Mesangial cell (primary cell): Measurements from ENCODE around the gene PCP4L1. TPM values are rescaled to one million over a fixed set of nuclear protein-coding genes. Genes with fewer than 3 reads are reported as not detected.

Experiments used
- total RNA-seq: library from RNA; depleted of rRNA; stranded (reverse); fragments of >200 nt; gene quantifications from 2 replicates; pipeline ENCODE4 v1.2.3, GENCODE V29; 2015

Gene PCP4L1
- not detected in 2 replicates for total RNA-seq

DNA sequence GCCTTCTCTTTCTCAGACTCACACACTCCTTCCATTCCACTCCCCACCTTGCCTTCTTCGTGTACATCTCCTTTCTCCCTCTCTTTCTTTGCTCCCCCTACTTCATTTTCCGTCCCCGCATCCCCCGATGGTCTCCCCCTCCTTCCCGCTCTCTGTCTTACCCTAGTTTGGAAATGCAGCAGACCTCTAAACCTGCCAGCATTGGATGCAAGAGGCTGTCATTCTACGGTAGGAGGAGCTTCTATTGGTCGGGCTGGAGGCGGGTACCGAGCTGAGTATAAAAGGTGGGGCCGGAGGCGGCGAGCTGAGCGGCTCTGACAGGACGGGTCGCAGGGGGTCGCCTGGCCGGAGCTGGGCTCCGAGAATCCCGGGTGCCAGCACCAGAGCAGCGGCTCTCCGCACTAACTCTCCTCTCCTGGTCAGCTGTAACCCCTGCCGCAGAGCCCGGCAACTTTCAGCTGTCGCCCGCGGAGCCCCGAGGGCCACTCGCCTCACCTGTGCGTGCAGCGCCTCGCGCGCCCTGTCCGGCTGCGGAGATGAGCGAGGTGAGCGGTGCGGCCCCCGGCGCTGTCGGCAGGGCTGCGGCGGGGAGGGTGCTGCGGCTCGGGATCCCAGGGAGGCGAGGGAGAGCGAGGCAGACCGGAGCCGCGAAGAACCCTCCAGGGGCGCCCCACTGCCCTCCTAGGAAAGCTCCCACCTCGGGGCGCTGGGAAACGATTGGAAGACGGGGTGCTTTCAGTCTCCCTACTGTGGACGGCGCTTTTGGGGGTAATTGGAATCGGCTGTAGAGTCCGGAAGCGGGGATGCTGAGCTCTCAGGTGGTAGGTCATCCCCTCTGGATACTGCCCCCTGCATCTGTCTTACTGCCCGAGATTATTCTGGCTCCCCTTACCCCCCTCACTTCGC, at the start of gene PCP4L1:
PCP4L1 (plus strand) TSS at position 307 of the 906 bp plus-strand sequence; CDS start at position 537, 230 bp downstream.

DNA sequence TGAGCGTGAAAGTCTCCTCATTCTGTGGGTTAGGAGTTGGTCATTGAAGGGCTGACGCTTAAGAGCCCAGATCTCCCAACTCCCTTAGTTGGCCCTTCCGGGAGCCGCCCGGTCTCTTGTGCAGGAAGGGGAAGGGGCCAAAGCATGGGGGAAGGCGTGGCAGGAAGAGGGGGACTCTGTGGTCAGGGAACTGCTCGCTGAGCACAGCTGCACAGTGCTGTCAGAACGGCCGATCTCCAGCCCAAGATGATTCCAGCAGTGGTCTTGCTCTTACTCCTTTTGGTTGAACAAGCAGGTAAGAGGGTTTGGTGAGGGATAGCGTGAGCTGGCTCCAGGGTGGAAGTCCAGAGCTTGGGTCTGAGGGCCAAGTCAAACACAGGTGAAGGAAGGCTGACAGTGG, 43.5 kb upstream of the PCP4L1 start, which contains the start of gene FCER1G:
FCER1G (plus strand) TSS at position 220 of the 400 bp plus-strand sequence; CDS start at position 247, 27 bp downstream.

DNA sequence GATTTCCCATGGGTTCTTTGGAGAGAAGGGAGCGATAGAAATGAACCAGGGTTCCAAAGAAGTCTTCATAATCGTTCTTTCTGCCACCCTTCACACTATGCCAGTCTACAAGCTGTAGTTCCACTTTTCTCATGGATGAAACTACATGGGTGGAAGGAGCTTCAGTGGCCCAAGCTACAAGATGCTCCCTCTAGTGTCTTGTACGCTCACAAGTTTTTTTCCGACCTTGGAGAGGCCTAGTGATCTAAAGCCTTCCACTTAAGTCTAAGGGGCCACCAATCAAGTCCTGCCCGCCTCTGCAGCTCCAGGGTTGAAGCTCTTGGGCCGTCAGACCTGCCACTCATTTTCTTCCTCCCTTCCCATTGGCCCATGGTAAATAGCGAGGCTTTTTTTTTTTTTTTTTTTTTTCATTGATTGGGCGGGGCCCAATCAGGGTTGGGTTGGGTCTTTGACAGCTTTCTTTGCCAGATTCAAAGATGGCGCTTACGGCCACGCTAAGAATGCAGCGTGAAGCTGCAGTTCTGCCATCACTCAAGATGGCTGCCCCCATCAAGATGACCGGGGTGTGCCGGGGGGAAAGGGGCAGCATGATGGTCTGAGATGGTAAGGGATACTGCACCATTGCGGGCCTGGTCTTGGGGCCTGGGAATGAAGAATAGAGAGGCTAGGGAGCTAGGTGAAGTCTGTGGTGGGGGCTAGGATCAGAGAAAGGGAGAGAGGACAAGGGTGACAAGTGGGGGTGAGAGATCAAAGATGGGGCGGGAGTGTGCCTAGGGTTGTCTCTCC, 32.8 kb upstream of the PCP4L1 start, which contains the start of gene TOMM40L:
TOMM40L (plus strand) TSS at position 527 of the 786 bp plus-strand sequence. CDS start 430 bp downstream, outside the sequence.

DNA sequence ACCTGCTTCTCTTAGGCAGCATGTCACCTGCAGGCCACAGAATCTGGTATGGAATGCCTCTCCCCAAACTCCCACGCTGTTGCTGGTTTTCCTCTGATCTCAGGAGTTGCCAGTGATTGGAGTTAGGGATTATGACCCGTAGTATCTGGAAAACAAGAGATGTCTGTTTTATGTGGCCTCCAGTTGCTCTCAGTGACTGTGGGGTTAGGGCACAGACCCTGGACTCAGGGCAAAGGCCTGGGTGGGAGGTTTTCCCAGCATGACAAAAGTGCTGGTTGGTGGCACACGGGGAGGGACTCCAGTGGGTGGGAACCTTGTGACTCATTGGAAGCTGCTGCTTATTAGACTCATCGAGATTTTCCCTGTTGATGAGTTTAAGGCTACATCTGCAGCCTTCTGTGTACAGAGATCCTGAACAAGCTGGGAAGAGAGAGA, 20.5 kb upstream of the PCP4L1 start, which contains the start of gene NR1I3:
NR1I3 (minus strand) TSS at position 165 of the 435 bp plus-strand sequence. CDS start 1,638 bp downstream, outside the sequence.

GRCh38 chr1:161309868-161310267, 51.3 kb downstream of the PCP4L1 start, which contains the start of gene MPZ:
MPZ (minus strand) TSS chr1:161309968; CDS start chr1:161309905, 63 bp downstream.

GRCh38 chr1:161314201-161314981, 55.8 kb downstream of the PCP4L1 start, which contains the start of gene SDHC:
SDHC (plus strand) TSS chr1:161314381; CDS start chr1:161314406, 25 bp downstream.

Other genes starting within 250 kb of the PCP4L1 start
- 20.0 and 27.5 TPM in 2 replicates for gene F11R, start 237.6 kb upstream of the PCP4L1 start, total RNA-seq
- gene TSTD1, start 219.8 kb upstream of the PCP4L1 start, total RNA-seq, result 43.5 and 103 TPM in 2 replicates
- 36.6 and 41.6 TPM in 2 replicates for gene USF1, start 212.8 kb upstream of the PCP4L1 start, total RNA-seq
- not detected in 2 replicates for gene ARHGAP30, start 188.9 kb upstream of the PCP4L1 start, total RNA-seq
- gene NECTIN4, start 169.2 kb upstream of the PCP4L1 start, total RNA-seq, result under 0.01 and 0.16 TPM in 2 replicates
- gene KLHDC9, start 160.4 kb upstream of the PCP4L1 start, total RNA-seq, result 3.7 and 8.4 TPM in 2 replicates
- 25.9 and 58.7 TPM in 2 replicates for gene PFDN2, start 140.7 kb upstream of the PCP4L1 start, total RNA-seq
- gene NIT1, start 140.6 kb upstream of the PCP4L1 start, total RNA-seq, result 30.5 and 31.9 TPM in 2 replicates
- 32.1 and 41.1 TPM in 2 replicates for gene DEDD, start 126.1 kb upstream of the PCP4L1 start, total RNA-seq
- gene UFC1, start 104.8 kb upstream of the PCP4L1 start, total RNA-seq, result 65.0 and 66.7 TPM in 2 replicates
- gene USP21, start 99.2 kb upstream of the PCP4L1 start, total RNA-seq, result 14.2 and 19.6 TPM in 2 replicates
- gene PPOX, start 92.3 kb upstream of the PCP4L1 start, total RNA-seq, result 16.8 and 21.4 TPM in 2 replicates
- 40.9 and 46.8 TPM in 2 replicates for gene B4GALT3, start 81.2 kb upstream of the PCP4L1 start, total RNA-seq
- gene ADAMTS4, start 59.7 kb upstream of the PCP4L1 start, total RNA-seq, result 0.25 and 0.49 TPM in 2 replicates
- 98.3 and 117 TPM in 2 replicates for gene NDUFS2, start 56.4 kb upstream of the PCP4L1 start, total RNA-seq
- gene FCER1G, start 43.5 kb upstream of the PCP4L1 start, total RNA-seq, result 1.3 TPM in 1 of 2 replicates, not detected in the other
- not detected in 2 replicates for gene APOA2, start 35.1 kb upstream of the PCP4L1 start, total RNA-seq
- 9.3 and 10.0 TPM in 2 replicates for gene TOMM40L, start 32.7 kb upstream of the PCP4L1 start, total RNA-seq
- gene NR1I3, start 20.5 kb upstream of the PCP4L1 start, total RNA-seq, result not detected in 2 replicates
- gene MPZ, start 51.2 kb downstream of the PCP4L1 start, total RNA-seq, result 0.38 and 0.49 TPM in 2 replicates
- 37.8 and 73.1 TPM in 2 replicates for gene SDHC, start 55.6 kb downstream of the PCP4L1 start, total RNA-seq
- not detected in 2 replicates for gene CFAP126, start 109.1 kb downstream of the PCP4L1 start, total RNA-seq
- gene FCGR2A, start 246.7 kb downstream of the PCP4L1 start, total RNA-seq, result 0.76 TPM in 1 of 2 replicates, not detected in the other